NT2/D1 (cell line): ENCODE data around the gene MADCAM1.

Experiments
- SUZ12 ChIP-seq: IDR thresholded peaks from 2 replicates; pipeline ENCODE4 v1.6.1; 2011; ENCODE audit not compliant: insufficient read length, insufficient read depth; ENCODE audit errors: extremely low read depth
- YY1 ChIP-seq: IDR thresholded peaks from 2 replicates; pipeline ENCODE4 v1.6.1; 2011; ENCODE audit not compliant: insufficient read length, insufficient read depth
- ZNF274 ChIP-seq: IDR thresholded peaks from 2 replicates; pipeline ENCODE4 v1.6.1; 2011; ENCODE audit warnings: mild to moderate bottlenecking, low read depth, low read length

GRCh38 chr19:464208-464545, 32.1 kb upstream of the MADCAM1 start:
- TF ChIP-seq YY1, result no peak
- TF ChIP-seq ZNF274, result no peak
- no peak for TF ChIP-seq SUZ12
